Stimulated activated CD4-positive, alpha-beta T cell treated with anti-CD3 and anti-CD28 coated beads, TNF-alpha, amount 100 ng/mL, for 48 hours (primary cell): ENCODE measurements around the gene CST3.

Source experiments
- DNase-seq, 3 donors: peaks; one replicate each; pipeline ENCODE4 v3.0.0-alpha.2; 2020; ENCODE audit warnings: low read depth in 3 of 3

Gene CST3

GRCh38 chr20:23602241-23602640 lies 35.5 kb downstream of the CST3 start:
- DNase-seq, result no peak

- DNase-seq, result no peak
Observed at GRCh38 chr20:23601715-23602114, 36.0 kb downstream of the CST3 start.

GRCh38 chr20:23598481-23598880 lies 39.3 kb downstream of the CST3 start:
- DNase-seq, result no peak

GRCh38 chr20:23596579-23597250 lies 41.0 kb downstream of the CST3 start:
- no peak for DNase-seq

GRCh38 chr20:23595941-23596340 lies 41.8 kb downstream of the CST3 start:
- no peak for DNase-seq

- no peak for DNase-seq
Observed at GRCh38 chr20:23588434-23589403, 49.0 kb downstream of the CST3 start.

- no peak for DNase-seq
Observed at GRCh38 chr20:23587631-23588030, 50.1 kb downstream of the CST3 start.

- no peak for DNase-seq
Observed at GRCh38 chr20:23586735-23587525, 50.8 kb downstream of the CST3 start.

GRCh38 chr20:23585808-23586734 lies 51.7 kb downstream of the CST3 start:
- DNase-seq, result no peak

- no peak for DNase-seq
Observed at GRCh38 chr20:23585449-23585807, 52.3 kb downstream of the CST3 start.

GRCh38 chr20:23584434-23585199 lies 53.1 kb downstream of the CST3 start:
- no peak for DNase-seq
